Left lobe of liver (tissue), 2 donors: Measurements from ENCODE around the gene ZNF358. TPM values are rescaled to one million over a fixed set of nuclear protein-coding genes. Genes with fewer than 3 reads are reported as not detected.

Experiments used
- ATAC-seq: fragments of 200-7000 bp; cut with Tn5 transposase; one replicate; pipeline ENCODE4 v1.9.1; 2020; ENCODE audit warnings: mild to moderate bottlenecking, moderate library complexity
- DNase-seq: peaks from one replicate; pipeline ENCODE4 v3.0.0-alpha.2; 2020; ENCODE audit warnings: low spot score
- total RNA-seq: library from RNA; stranded (reverse); gene quantifications from one replicate; pipeline ENCODE4 v1.2.1, GENCODE V29; 2021
- donor health status: DM: no; HTN: no; CAD: no; lungs with moderate emphysema.
- donor health status: DM: no; HTN: yes; CAD: no.

Gene ZNF358
- total RNA-seq, 1 donor from 2014 or later, result 31.3 TPM

GRCh38 chr19:7488736-7489353 lies 27.1 kb upstream of the ZNF358 start, which contains the start of gene PEX11G:
Gene PEX11G, minus strand, starts transcription at chr19:7489035. Its CDS starts 25 bp downstream, at chr19:7489010.
- DNase-seq (peak; percentile 96), ATAC-seq (peak; percentile 88)

- DNase-seq (no peak), ATAC-seq (peak; percentile 28)
Measured at GRCh38 chr19:7489609-7490044, 26.3 kb upstream of the ZNF358 start.

- ATAC-seq, result no peak
- no peak for DNase-seq
Measured at GRCh38 chr19:7492142-7492541, 23.8 kb upstream of the ZNF358 start.

DNA sequence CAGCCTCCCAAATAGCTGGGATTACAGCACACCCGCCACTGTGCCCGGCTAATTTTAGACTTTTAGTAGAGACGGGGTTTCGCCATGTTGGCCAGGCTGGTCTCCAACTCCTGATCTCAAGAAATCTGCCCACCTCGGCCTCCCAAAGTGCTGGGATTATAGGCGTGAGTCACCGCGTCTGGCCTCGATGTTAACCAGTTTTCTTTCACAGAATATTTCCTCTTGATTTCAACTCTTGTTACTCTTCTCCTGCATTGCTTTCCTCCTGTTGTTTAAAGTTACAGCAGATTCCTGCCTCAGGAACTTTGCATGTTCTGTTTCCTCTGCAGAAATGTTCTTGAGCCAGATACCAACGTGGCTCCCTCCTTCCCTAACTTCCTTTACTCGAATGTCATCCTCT lies 23.3 kb upstream of the ZNF358 start:
- ATAC-seq (no peak), DNase-seq (no peak)

DNA sequence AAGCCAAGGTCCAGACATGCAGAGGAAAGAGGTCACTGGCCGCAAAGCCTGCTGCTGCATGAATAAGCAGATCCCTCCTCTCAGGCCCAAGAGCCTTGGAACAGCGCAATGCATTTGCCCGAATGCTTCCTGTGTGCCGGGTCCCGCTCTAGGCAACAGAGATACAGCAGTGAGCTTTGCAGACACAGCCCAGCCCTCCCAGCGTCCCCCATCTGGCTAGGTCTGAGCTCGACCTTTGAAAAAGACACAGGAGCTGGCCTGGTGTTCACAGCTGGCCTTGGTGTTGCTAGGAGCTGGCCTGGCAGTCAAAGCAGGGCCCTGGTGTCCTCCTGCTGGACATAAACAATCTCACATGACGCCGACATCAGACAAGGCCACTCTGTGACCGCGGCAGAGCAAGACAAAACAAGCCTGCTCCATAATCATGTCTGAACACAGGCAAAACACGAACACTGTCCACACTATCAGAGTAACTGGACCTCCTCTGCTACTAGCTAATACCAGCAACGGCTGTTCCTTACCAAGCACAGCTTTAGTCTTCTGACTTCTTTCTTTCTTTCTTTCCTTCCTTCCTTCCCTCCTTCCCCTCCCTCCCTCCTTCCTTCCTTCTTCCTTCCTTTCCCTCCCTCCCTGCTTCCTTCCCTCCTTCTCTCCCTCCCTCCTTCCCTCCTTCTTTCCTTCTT lies 21.3 kb upstream of the ZNF358 start:
- ATAC-seq (peak; percentile 85), DNase-seq (peak; percentile 79)

DNA sequence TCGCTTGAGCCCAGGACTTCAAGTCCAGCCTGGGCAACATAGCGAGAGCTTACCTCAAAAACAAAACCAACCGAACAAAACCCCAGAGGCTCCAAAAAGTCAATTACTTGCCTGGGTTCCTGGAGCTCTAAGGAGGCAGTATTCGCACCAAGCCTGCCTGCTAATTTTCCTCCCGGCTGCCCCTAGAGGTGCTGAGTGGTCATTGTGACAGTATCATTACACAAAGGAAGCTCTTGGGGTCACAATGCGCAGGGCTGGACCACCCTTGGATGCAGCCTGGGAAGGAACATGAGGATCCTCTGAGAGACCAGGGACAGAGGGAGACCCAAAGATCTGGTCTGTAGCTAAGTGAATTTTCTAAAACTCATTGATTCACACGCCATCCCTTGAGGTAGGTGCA lies 18.6 kb upstream of the ZNF358 start:
- DNase-seq (no peak), ATAC-seq (no peak)

DNA sequence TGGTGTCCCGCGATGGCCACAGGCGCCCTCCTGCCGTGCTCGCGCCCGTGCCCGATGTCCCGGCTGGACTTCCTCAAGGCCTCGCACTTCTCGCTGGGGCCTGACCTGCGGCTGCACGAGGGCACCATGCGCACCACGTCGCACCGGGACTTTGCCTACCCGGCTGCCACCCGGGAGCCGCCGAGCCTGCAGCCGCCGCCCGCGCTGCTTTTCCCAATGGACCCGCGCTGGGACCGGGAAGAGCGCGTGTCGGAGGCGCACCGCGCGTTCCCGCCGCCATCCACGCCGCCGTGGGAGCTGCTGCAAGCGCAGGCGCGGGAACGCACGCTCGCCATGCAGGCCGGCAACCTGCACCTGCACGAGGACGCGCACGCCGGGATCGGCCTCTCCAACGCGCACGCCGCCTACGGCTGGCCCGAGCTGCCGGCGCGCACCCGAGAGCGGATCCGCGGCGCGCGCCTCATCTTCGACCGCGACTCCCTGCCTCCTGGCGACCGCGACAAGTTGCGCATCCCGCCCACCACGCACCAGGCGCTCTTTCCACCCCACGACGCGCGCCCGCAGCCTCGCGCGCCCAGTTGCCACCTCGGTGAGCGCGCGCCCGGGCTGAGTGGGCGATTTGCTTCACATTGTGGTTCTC lies 15.0 kb upstream of the ZNF358 start:
- peak; percentile 91 for ATAC-seq
- DNase-seq, result peak; percentile 66

DNA sequence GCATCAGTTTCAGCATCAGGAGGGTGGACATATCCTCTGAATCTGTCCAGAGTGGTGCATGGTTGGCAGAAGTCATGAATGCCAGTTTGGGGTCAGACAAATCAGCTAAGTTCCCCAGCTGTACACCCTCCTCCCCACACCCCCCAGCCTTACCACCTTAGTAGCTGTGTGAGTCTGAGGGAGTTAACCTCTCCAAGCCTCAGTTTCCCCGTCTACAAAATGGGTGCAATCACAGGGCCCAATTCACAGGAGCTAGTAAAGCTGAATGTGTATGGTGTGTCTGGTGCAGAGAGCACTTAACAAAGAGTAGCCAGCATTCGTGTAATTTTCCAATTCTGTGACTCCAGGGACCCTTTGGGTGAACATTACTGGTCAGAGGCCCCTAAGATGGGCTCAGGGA lies 13.4 kb upstream of the ZNF358 start:
- no peak for ATAC-seq

DNA sequence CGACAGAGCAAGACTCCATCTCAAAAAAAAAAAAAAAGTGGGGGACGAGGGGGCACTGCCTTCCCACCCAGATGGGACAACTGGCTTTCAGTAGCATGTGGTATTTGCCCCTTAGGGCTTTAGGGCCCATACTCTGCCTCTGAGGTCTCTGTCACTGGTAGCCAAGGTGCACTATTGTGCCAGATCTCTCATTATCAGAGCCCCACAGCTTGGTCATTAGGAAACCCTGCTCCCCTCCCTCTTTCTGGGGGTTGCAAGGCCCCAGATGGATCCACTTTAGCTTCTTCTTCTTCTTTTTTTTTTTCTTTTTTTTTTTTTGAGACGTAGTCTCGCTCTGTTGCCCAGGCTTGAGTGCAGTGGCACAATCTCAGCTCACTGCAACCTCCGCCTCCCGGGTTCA lies 11.2 kb upstream of the ZNF358 start:
- no peak for DNase-seq
- ATAC-seq, result no peak

More for the DNA sequence above, 13.4 kb upstream of the ZNF358 start:
- no peak for DNase-seq

GRCh38 chr19:7505288-7505681 lies 10.6 kb upstream of the ZNF358 start:
- ATAC-seq (no peak), DNase-seq (no peak)

GRCh38 chr19:7505682-7506384 lies 10.1 kb upstream of the ZNF358 start:
- ATAC-seq (peak; percentile 49), DNase-seq (no peak)

- peak; percentile 82 for ATAC-seq
Measured at GRCh38 chr19:7506385-7507328, 9.2 kb upstream of the ZNF358 start.

GRCh38 chr19:7507884-7508283 lies 8.0 kb upstream of the ZNF358 start:
- DNase-seq (no peak), ATAC-seq (peak; percentile 46)

More at GRCh38 chr19:7506385-7507328, 9.2 kb upstream of the ZNF358 start:
- peak; percentile 72 for DNase-seq

DNA sequence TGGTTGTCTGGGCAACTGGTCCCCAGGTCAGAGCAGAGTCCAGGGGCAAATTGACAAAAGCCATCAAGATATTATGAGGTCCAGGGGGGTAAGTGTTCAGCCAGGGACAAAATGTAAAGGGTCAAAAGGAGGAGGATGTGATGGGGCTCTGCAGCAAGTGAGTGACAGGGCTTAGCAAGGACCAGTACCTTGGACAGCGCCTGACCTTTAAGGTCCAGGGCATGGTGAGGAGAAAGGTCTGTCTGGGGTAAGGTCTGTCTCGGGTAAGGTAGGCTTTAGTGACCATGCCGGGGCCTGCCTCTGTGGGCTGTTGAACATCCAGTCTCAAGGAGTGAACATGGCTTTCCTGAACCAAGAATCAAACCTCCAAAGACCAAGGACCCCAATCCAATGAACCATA lies 6.3 kb upstream of the ZNF358 start:
- DNase-seq (no peak), ATAC-seq (peak; percentile 28)

GRCh38 chr19:7512400-7512851 lies 3.5 kb upstream of the ZNF358 start:
- ATAC-seq, result no peak
- DNase-seq, result no peak

DNA sequence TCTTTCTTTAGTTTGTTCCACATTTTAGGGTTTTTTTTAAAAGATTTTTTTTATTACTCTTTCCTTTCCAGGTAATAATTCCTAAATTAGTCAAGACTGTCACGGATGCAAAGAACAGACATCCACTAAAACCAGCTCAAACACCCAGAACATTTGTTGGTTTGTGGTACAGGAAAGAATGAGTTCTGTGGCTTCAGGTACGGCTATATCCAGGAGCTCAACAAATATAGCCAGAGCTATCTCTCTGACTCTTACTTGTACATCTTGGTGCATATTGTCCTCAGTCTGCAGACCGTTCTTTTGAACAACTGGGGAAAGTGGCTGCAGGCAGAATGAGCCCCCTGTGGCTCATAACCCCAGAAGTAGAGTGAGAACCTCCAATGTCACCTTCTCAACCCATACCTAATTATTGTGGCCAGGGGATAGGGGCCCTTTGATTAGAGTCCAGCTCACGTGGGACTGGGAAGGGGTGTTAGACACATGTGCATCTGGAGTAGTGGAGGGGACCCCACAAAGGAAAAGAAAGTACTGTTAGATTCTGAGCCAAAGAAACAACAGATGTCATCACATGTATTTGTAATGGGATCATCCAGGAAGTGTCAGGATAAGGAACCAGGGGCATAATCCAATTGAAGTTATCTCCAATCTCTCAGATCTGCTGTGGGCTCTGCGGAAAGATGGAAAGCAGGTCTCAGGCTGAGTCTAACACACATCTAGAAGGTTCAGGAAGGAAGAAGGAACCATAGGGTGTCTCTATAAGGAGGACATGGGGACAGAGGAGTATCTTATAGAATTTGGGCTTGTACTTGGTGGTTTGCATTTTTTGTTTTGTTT lies 1.9 kb upstream of the ZNF358 start:
- ATAC-seq (no peak), DNase-seq (no peak)

- DNase-seq, result no peak
- ATAC-seq, result no peak
Measured at GRCh38 chr19:7515110-7515644, 726 bp upstream of the ZNF358 start.

DNA sequence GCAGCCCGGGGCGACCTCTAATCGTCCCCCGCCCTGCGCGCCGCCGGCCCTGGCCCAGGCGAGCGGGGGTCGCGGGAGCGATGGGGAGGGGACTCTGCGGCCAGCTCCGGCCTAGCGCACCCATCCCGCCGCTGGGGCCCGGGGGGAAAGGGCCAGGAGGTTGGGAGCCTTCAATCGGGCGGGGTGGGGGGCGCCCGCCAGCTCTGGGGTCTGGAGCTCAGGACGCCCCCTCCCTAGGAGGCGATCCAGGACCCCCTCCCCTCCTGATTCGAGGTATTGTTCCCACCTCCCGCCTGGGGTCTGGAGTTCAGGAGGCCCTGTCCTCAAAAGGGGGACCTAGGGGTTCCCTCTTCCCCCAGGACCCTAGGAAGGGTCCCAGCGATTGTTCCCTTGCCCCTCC lies 430 bp downstream of the ZNF358 start:
- no peak for DNase-seq
- no peak for ATAC-seq

DNA sequence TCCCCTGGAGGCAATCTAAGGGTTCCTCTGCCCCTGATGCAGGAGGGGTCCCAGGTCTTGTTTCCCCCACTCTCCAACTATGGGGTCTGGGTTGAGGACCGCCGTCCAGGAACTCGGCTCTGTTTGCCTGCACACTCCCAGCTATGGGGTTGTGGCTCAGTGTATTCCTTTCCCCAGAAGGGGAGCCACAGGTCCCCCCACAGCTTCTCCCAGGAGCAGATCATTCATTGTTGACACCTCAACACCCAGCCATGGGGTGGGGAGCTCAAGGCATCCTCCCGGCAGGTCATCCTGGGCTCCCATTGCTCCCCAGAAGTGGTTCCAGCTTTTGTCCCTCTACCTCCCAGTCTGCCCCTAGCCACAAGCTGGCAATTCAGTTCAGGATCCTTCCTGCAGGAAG lies 975 bp downstream of the ZNF358 start:
- DNase-seq, result no peak
- no peak for ATAC-seq
